GM12878 (cell line): ENCODE measurements around the gene OR2A12. TPM values are rescaled to one million over a fixed set of nuclear protein-coding genes. Genes with fewer than 3 reads are reported as not detected.

Experiments
- ATAC-seq: fragments of 200-7000 bp; cut with Tn5 transposase; 3 replicates; pipeline ENCODE4 v1.9.1; 2020; ENCODE audit warnings: mild to moderate bottlenecking, moderate library complexity
- BruUV-seq: library from RNA; stranded (reverse); fragments of 400-500 nt; replicated peaks from 2 replicates; lab custom pipeline; 2021; lab: Mats Ljungman, UMichigan
- CTCF ChIA-PET: fragments of 300-600 bp; sonication (Branson Sonifier 250); formaldehyde crosslinking; extraction: SDS; loops from one replicate; lab custom pipeline; 2021; ENCODE audit warnings: inconsistent platforms; lab: Yijun Ruan, JAX
- POLR2A ChIA-PET: fragments of 350-600 bp; formaldehyde crosslinking; extraction: SDS; loops from one replicate; lab custom pipeline; 2021; ENCODE audit warnings: inconsistent platforms; lab: Charles Lee
- RAD21 ChIA-PET: fragments of 300-600 bp; sonication (Branson Sonifier 250); formaldehyde crosslinking; loops from one replicate; lab custom pipeline; 2023; ENCODE audit warnings: antibody characterized with exemption; ENCODE audit not compliant: unreplicated experiment; lab: Charles Lee
- SMC1A ChIA-PET: fragments of 300-600 bp; sonication (Branson Sonifier 250); formaldehyde crosslinking; loops from one replicate; lab custom pipeline; 2023; ENCODE audit not compliant: unreplicated experiment, uncharacterized antibody; lab: Charles Lee
- DNase-seq: peaks from one replicate; pipeline ENCODE4 v3.0.0-alpha.2; 2011; ENCODE audit warnings: low read depth, low spot score
- FAIRE-seq: peaks from 3 replicates; lab custom pipeline; 2011; peaks lifted over from hg19 to GRCh38; lab: Jason Lieb, UNC
- H2AFZ ChIP-seq: 2 replicates; pipeline ENCODE4 v1.6.0; 2011; ENCODE audit warnings: low read depth, low read length, control low read depth; ENCODE audit not compliant: control insufficient read depth
- H3K27ac ChIP-seq: 2 replicates; pipeline ENCODE4 v1.5.1; 2011; ENCODE audit warnings: control low read depth; ENCODE audit not compliant: control insufficient read depth, insufficient read depth
- H3K27me3 ChIP-seq, 2 experiments: replicated peaks in 1 of 2; 2 replicates each; pipeline versions ENCODE4 v1.6.0 to v1.6.1; 2011; ENCODE audit warnings: low read length in 1 of 2; ENCODE audit not compliant: control insufficient read depth in 2 of 2, insufficient read depth in 2 of 2
- H3K36me3 ChIP-seq, 2 experiments: 2 replicates each; pipeline ENCODE4 v1.5.1; 2011; ENCODE audit warnings: low read length in 1 of 2; ENCODE audit not compliant: control insufficient read depth in 2 of 2, insufficient read depth in 2 of 2
- H3K4me1 ChIP-seq: 2 replicates; pipeline ENCODE4 v1.6.1; 2011; ENCODE audit warnings: mild to moderate bottlenecking, low read length, moderate library complexity, mixed read lengths; ENCODE audit not compliant: control insufficient read depth, insufficient read depth
- H3K4me2 ChIP-seq: 2 replicates; pipeline ENCODE4 v1.6.0; 2011; ENCODE audit warnings: control low read depth; ENCODE audit not compliant: control insufficient read depth, insufficient read depth
- H3K4me3 ChIP-seq: fragments of 200-600 bp; sonication (generic); 2 replicates; pipeline ENCODE4 v1.5.1; 2016
- H3K79me2 ChIP-seq: 2 replicates; pipeline ENCODE4 v1.6.0; 2011; ENCODE audit warnings: low read length; ENCODE audit not compliant: control insufficient read depth, insufficient read depth
- H3K9ac ChIP-seq: 2 replicates; pipeline ENCODE4 v1.8.0; 2011; ENCODE audit warnings: low read length, control low read depth, mixed read lengths; ENCODE audit not compliant: control insufficient read depth, insufficient read depth
- H3K9me3 ChIP-seq: replicated peaks from 3 replicates; pipeline ENCODE4 v1.5.1; 2011; ENCODE audit warnings: mild to moderate bottlenecking, low read length; ENCODE audit not compliant: control insufficient read depth, insufficient read depth
- H4K20me1 ChIP-seq: 2 replicates; pipeline ENCODE4 v1.6.0; 2011; ENCODE audit not compliant: control insufficient read depth, insufficient read depth
- CBX5 ChIP-seq: sonication (generic); IDR thresholded peaks from 2 replicates; pipeline ENCODE4 v1.6.1; 2016; ENCODE audit warnings: low read depth, moderate library complexity, mild to moderate bottlenecking, inconsistent platforms
- ESRRA ChIP-seq: IDR thresholded peaks from 2 replicates; pipeline ENCODE4 v1.6.1; 2012; ENCODE audit warnings: mild to moderate bottlenecking, low read length, improper control_type of control experiment
- GATAD2B ChIP-seq: fragments of 450-650 bp; conservative IDR thresholded peaks from 2 replicates; pipeline ENCODE4 v1.6.1; 2017; ENCODE audit warnings: low read depth, mild to moderate bottlenecking, moderate library complexity
- NFYB ChIP-seq: IDR thresholded peaks from 2 replicates; pipeline ENCODE4 v1.6.1; 2011; ENCODE audit warnings: low read depth, mild to moderate bottlenecking, low read length, improper control_type of control experiment, moderate library complexity; ENCODE audit not compliant: insufficient read depth
- NR2F1 ChIP-seq: fragments of 450-650 bp; conservative IDR thresholded peaks from 2 replicates; pipeline ENCODE4 v1.6.1; 2017; ENCODE audit warnings: mild to moderate bottlenecking
- POLR2AphosphoS2 ChIP-seq: IDR thresholded peaks from 2 replicates; pipeline ENCODE4 v1.6.1; 2011; ENCODE audit warnings: low read depth, mild to moderate bottlenecking, low read length, improper control_type of control experiment, moderate library complexity
- RBBP5 ChIP-seq: fragments of 200-600 bp; sonication (generic); conservative IDR thresholded peaks from 2 replicates; pipeline ENCODE4 v1.6.1; 2016
- SMARCA5 ChIP-seq: fragments of 450-650 bp; IDR thresholded peaks from 2 replicates; pipeline ENCODE4 v1.6.1; 2017; ENCODE audit warnings: mild to moderate bottlenecking
- WGBS: methylation state at CpG from one replicate; pipeline ENCODE4 v1.1.6; 2016; ENCODE audit warnings: low lambda C conversion rate; ENCODE audit not compliant: insufficient replicate concordance, insufficient coverage; ENCODE audit errors: missing lambda C conversion rate; 5-methylcytosine and 5-hydroxymethylcytosine counted together
- in situ Hi-C: fragments of 300-500 bp; cut with MboI; formaldehyde crosslinking; loops from 9 replicates; pipeline ENCODE4 v1.14.3; 2018; ENCODE audit warnings: mixed read lengths
- intact Hi-C: fragments of 100-400 bp; cut with micrococcal nuclease; formaldehyde crosslinking; loops from one replicate; pipeline ENCODE4 v1.14.2; 2022; ENCODE audit not compliant: unreplicated experiment
- polyA plus RNA-seq, 11 experiments: library from polyadenylated mRNA; depleted of rRNA in 4 of 11; unstranded in 6 of 11; stranded (reverse) in 5 of 11; fragments of >200 nt; fragmentation: Nextera tagmentation in 4 of 11; fragmentation: Illumina TruSeq in 1 of 11; extraction: Ambion mirVana in 4 of 11; extraction: Trizol in 1 of 11; gene quantifications; 1 replicate in 1 of 11; 2 replicates in 10 of 11; pipeline versions ENCODE4 v1.2.1 to v1.2.3, GENCODE V29; 2011 to 2016; ENCODE audit warnings: inconsistent platforms in 2 of 11, missing spikeins in 2 of 11, low read depth in 1 of 11
- total RNA-seq, 4 experiments: library from RNA; depleted of rRNA in 3 of 4; stranded (reverse); fragments of >200 nt in 3 of 4; fragmentation: Illumina TruSeq in 1 of 4; extraction: Trizol in 1 of 4; gene quantifications; 2 replicates each; pipeline versions ENCODE4 v1.2.1 to v1.2.3, GENCODE V29; 2013 to 2021
- TF ChIP-seq, protein P1 (sequence below): fragments of 450-650 bp; conservative IDR thresholded peaks from 2 replicates; pipeline ENCODE4 v1.6.1; 2017; ENCODE audit warnings: mild to moderate bottlenecking, moderate library complexity

OR2A12 gene
- total and polyA plus RNA-seq, 10 of the 15 experiments (the other 5 are each of a cell fraction or from before 2014, with no cell fraction given), result not detected

GRCh38 chr7:144069511-144069910 is 16.6 kb upstream of the OR2A12 start, which contains the start of gene OR2A25 (continued):
- no peak for TF ChIP-seq GATAD2B

DNA sequence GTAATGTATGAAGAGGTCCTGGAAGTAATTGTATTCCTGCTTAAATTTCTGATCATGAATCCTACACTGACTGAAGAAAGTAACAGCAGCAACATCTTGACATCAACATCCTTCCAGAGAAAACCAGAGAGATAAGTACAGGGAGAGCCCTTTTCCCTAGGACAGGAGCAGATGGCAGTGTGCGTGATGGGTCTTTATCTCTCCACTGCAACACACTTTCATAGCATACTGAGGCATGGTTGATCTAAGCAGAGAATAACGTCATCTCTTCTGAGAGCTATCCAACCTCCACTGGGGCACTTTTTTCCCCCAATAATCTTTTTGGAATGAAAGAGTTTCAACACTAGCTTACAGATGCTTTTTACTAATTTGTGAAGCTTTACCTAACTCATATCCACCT is 16.1 kb upstream of the OR2A12 start:
- ChIA-PET RAD21 (interaction anchor here (1.5 kb wide), 1 partner anchor 58 kb away, joined by 3 read pairs; no protein-coding TSS in a partner anchor), POLR2A (no interaction called here), CTCF (no interaction called here)
- Histone ChIP-seq H3K79me2 (no peaks in the 10 kb centered on the region), H2AFZ (no peak overlapping the region), H3K9me3 (no peaks in the 10 kb centered on the region), H4K20me1 (no peaks in the 10 kb centered on the region), H3K27ac (no peak overlapping the region), H3K27me3 (0 out of 4 replicates have a peak, but pooled peaks cover 0 to 4% of the 10 kb centered on the region in 2 experiments), H3K36me3 (no peaks in the 10 kb centered on the region), H3K9ac (no peak overlapping the region), H3K4me2 (no peak overlapping the region)
- ATAC-seq (no peak), DNase-seq (no peak), FAIRE-seq (no peak)
- no TSS peak for BruUV-seq
- in situ Hi-C loops, result no loop called here
- 48% methylated on average over 2 of the region's 2 CpGs for WGBS
- no peak for TF ChIP-seq POLR2AphosphoS2
- no peak for TF ChIP-seq CBX5
- TF ChIP-seq NFYB, result no peak
- TF ChIP-seq ESRRA, result no peak
- no peak for TF ChIP-seq SMARCA5
- no peak for TF ChIP-seq NR2F1
- TF ChIP-seq, protein P1, sequence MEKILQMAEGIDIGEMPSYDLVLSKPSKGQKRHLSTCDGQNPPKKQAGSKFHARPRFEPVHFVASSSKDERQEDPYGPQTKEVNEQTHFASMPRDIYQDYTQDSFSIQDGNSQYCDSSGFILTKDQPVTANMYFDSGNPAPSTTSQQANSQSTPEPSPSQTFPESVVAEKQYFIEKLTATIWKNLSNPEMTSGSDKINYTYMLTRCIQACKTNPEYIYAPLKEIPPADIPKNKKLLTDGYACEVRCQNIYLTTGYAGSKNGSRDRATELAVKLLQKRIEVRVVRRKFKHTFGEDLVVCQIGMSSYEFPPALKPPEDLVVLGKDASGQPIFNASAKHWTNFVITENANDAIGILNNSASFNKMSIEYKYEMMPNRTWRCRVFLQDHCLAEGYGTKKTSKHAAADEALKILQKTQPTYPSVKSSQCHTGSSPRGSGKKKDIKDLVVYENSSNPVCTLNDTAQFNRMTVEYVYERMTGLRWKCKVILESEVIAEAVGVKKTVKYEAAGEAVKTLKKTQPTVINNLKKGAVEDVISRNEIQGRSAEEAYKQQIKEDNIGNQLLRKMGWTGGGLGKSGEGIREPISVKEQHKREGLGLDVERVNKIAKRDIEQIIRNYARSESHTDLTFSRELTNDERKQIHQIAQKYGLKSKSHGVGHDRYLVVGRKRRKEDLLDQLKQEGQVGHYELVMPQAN, result no peak
- TF ChIP-seq RBBP5, result no peak
- TF ChIP-seq, all 136 proteins: peak for 0
- no peaks in the 10 kb centered on the region for H3K4me1 ChIP-seq
- SMC1A ChIA-PET, result no interaction called here
- no peak overlapping the region for H3K4me3 ChIP-seq
- intact Hi-C loops, result no loop called here
